ENCODE measurements around the gene ZNF507. TPM values are rescaled to one million over a fixed set of nuclear protein-coding genes. Genes with fewer than 3 reads are reported as not detected.

The ZNF507 gene
- total and polyA plus RNA-seq, 2 donors = 8.0 to 8.3 TPM

GRCh38 chr19:32396046-32396652, 50.7 kb downstream of the ZNF507 start:
- no peaks in the 10 kb centered on the region for H3K27me3 ChIP-seq (ENCODE audit: control insufficient read depth in 2 of 2, insufficient read depth in 1 of 2, low read length in 1 of 2)
- no peak overlapping the region for H3K4me3 ChIP-seq (ENCODE audit: low read length in 2 of 2)
- H3K4me1 ChIP-seq (ENCODE audit: control insufficient read depth in 2 of 2, insufficient read depth in 2 of 2, low read length in 2 of 2) = peaks cover 0 to 2% of the 10 kb centered on the region in 2 donors
- WGBS = 90% methylated on average over 6 of the region's 6 CpGs
- DNase-seq (ENCODE audit: low read depth in 6 of 9, low spot score in 9 of 9) = peak in 2 of 9 donors; percentile 9 to 32
- H3K36me3 ChIP-seq (ENCODE audit: control insufficient read depth in 2 of 2, insufficient read depth in 2 of 2, low read length in 1 of 2) = no peaks in the 10 kb centered on the region
- peak overlapping the region in 1 of 2 donors; percentile 11 for H3K27ac ChIP-seq (ENCODE audit: low read depth in 1 of 2, low read length in 1 of 2)
- H3K9me3 ChIP-seq (ENCODE audit: control insufficient read depth in 2 of 2, insufficient read depth in 1 of 2, low read length in 1 of 2) = no peaks in the 10 kb centered on the region

GRCh38 chr19:32397671-32398101, 52.3 kb downstream of the ZNF507 start:
- Histone ChIP-seq H3K4me1 (ENCODE audit: control insufficient read depth in 2 of 2, insufficient read depth in 2 of 2, low read length in 2 of 2) (peaks cover 0 to 2% of the 10 kb centered on the region in 2 donors), H3K9me3 (ENCODE audit: control insufficient read depth in 2 of 2, insufficient read depth in 1 of 2, low read length in 1 of 2) (no peaks in the 10 kb centered on the region), H3K4me3 (ENCODE audit: low read length in 2 of 2) (no peak overlapping the region), H3K36me3 (ENCODE audit: control insufficient read depth in 2 of 2, insufficient read depth in 2 of 2, low read length in 1 of 2) (no peaks in the 10 kb centered on the region), H3K27me3 (ENCODE audit: control insufficient read depth in 2 of 2, insufficient read depth in 1 of 2, low read length in 1 of 2) (no peaks in the 10 kb centered on the region), H3K27ac (ENCODE audit: low read depth in 1 of 2, low read length in 1 of 2) (no peak overlapping the region)
- 96% methylated on average over 5 of the region's 5 CpGs for WGBS
- DNase-seq (ENCODE audit: low read depth in 6 of 9, low spot score in 9 of 9) = no peak

GRCh38 chr19:32401992-32402391, 56.6 kb downstream of the ZNF507 start:
- WGBS = 96% methylated on average over 1 of the region's 1 CpG

GRCh38 chr19:32403291-32403995, 58.0 kb downstream of the ZNF507 start:
- WGBS = 97% methylated on average over 5 of the region's 5 CpGs

More at GRCh38 chr19:32401992-32402391, 56.6 kb downstream of the ZNF507 start:
- Histone ChIP-seq H3K27ac (ENCODE audit: low read depth in 1 of 2, low read length in 1 of 2) (no peak overlapping the region), H3K9me3 (ENCODE audit: control insufficient read depth in 2 of 2, insufficient read depth in 1 of 2, low read length in 1 of 2) (no peaks in the 10 kb centered on the region), H3K36me3 (ENCODE audit: control insufficient read depth in 2 of 2, insufficient read depth in 2 of 2, low read length in 1 of 2) (no peaks in the 10 kb centered on the region), H3K4me1 (ENCODE audit: control insufficient read depth in 2 of 2, insufficient read depth in 2 of 2, low read length in 2 of 2) (peaks cover 5 to 12% of the 10 kb centered on the region in 2 donors), H3K4me3 (ENCODE audit: low read length in 2 of 2) (no peak overlapping the region), H3K27me3 (ENCODE audit: control insufficient read depth in 2 of 2, insufficient read depth in 1 of 2, low read length in 1 of 2) (no peaks in the 10 kb centered on the region)
- DNase-seq (ENCODE audit: low read depth in 6 of 9, low spot score in 9 of 9) = no peak

GRCh38 chr19:32404213-32404932, 59.0 kb downstream of the ZNF507 start:
- DNase-seq (ENCODE audit: low read depth in 6 of 9, low spot score in 9 of 9) = no peak
- Histone ChIP-seq H3K9me3 (ENCODE audit: control insufficient read depth in 2 of 2, insufficient read depth in 1 of 2, low read length in 1 of 2) (no peaks in the 10 kb centered on the region), H3K27me3 (ENCODE audit: control insufficient read depth in 2 of 2, insufficient read depth in 1 of 2, low read length in 1 of 2) (no peaks in the 10 kb centered on the region), H3K36me3 (ENCODE audit: control insufficient read depth in 2 of 2, insufficient read depth in 2 of 2, low read length in 1 of 2) (peaks cover 0 to under 1% of the 10 kb centered on the region in 2 donors), H3K4me3 (ENCODE audit: low read length in 2 of 2) (peak overlapping the region; percentile 74 to 93), H3K4me1 (ENCODE audit: control insufficient read depth in 2 of 2, insufficient read depth in 2 of 2, low read length in 2 of 2) (peaks cover 5 to 12% of the 10 kb centered on the region in 2 donors), H3K27ac (ENCODE audit: low read depth in 1 of 2, low read length in 1 of 2) (peak overlapping the region in 1 of 2 donors; percentile 80)
- WGBS = 94% methylated on average over 20 of the region's 20 CpGs

More at GRCh38 chr19:32403291-32403995, 58.0 kb downstream of the ZNF507 start:
- H3K4me3 ChIP-seq (ENCODE audit: low read length in 2 of 2) = no peak overlapping the region
- no peak for DNase-seq (ENCODE audit: low read depth in 6 of 9, low spot score in 9 of 9)
- H3K4me1 ChIP-seq (ENCODE audit: control insufficient read depth in 2 of 2, insufficient read depth in 2 of 2, low read length in 2 of 2) = peaks cover 5 to 12% of the 10 kb centered on the region in 2 donors
- H3K36me3 ChIP-seq (ENCODE audit: control insufficient read depth in 2 of 2, insufficient read depth in 2 of 2, low read length in 1 of 2) = no peaks in the 10 kb centered on the region
- no peaks in the 10 kb centered on the region for H3K27me3 ChIP-seq (ENCODE audit: control insufficient read depth in 2 of 2, insufficient read depth in 1 of 2, low read length in 1 of 2)
- no peaks in the 10 kb centered on the region for H3K9me3 ChIP-seq (ENCODE audit: control insufficient read depth in 2 of 2, insufficient read depth in 1 of 2, low read length in 1 of 2)
- no peak overlapping the region for H3K27ac ChIP-seq (ENCODE audit: low read depth in 1 of 2, low read length in 1 of 2)

- H3K4me3 ChIP-seq (ENCODE audit: low read length in 2 of 2) = peak overlapping the region; percentile 74 to 93
- peaks cover 5 to 12% of the 10 kb centered on the region in 2 donors for H3K4me1 ChIP-seq (ENCODE audit: control insufficient read depth in 2 of 2, insufficient read depth in 2 of 2, low read length in 2 of 2)
- H3K27me3 ChIP-seq (ENCODE audit: control insufficient read depth in 2 of 2, insufficient read depth in 1 of 2, low read length in 1 of 2) = no peaks in the 10 kb centered on the region
- H3K9me3 ChIP-seq (ENCODE audit: control insufficient read depth in 2 of 2, insufficient read depth in 1 of 2, low read length in 1 of 2) = no peaks in the 10 kb centered on the region
- peak in 4 of 9 donors; percentile 10 to 24 (median 19) for DNase-seq (ENCODE audit: low read depth in 6 of 9, low spot score in 9 of 9)
- 2% methylated on average over 36 of the region's 36 CpGs for WGBS
- peaks cover 5 to 6% of the 10 kb centered on the region in 2 donors for H3K36me3 ChIP-seq (ENCODE audit: control insufficient read depth in 2 of 2, insufficient read depth in 2 of 2, low read length in 1 of 2)
- H3K27ac ChIP-seq (ENCODE audit: low read depth in 1 of 2, low read length in 1 of 2) = peak overlapping the region; percentile 80 to 92
Measured at GRCh38 chr19:32404933-32405430, 59.6 kb downstream of the ZNF507 start.

- Histone ChIP-seq H3K9me3 (ENCODE audit: control insufficient read depth in 2 of 2, insufficient read depth in 1 of 2, low read length in 1 of 2) (no peaks in the 10 kb centered on the region), H3K4me1 (ENCODE audit: control insufficient read depth in 2 of 2, insufficient read depth in 2 of 2, low read length in 2 of 2) (peaks cover 5 to 12% of the 10 kb centered on the region in 2 donors), H3K27ac (ENCODE audit: low read depth in 1 of 2, low read length in 1 of 2) (peak within 1 kb of the TSS; percentile 80 to 92), H3K4me3 (ENCODE audit: low read length in 2 of 2) (peak within 1 kb of the TSS; percentile 74 to 93), H3K36me3 (ENCODE audit: control insufficient read depth in 2 of 2, insufficient read depth in 2 of 2, low read length in 1 of 2) (peaks cover 5 to 6% of the 10 kb centered on the region in 2 donors), H3K27me3 (ENCODE audit: control insufficient read depth in 2 of 2, insufficient read depth in 1 of 2, low read length in 1 of 2) (no peaks in the 10 kb centered on the region)
- DNase-seq (ENCODE audit: low read depth in 6 of 9, low spot score in 9 of 9) = peak; percentile 69 to 93 (median 85)
- under 1% methylated on average over 104 of the region's 104 CpGs for WGBS
Measured at GRCh38 chr19:32405431-32406160, 60.2 kb downstream of the ZNF507 start, which contains the start of gene DPY19L3. TSS of gene DPY19L3 (plus strand) at chr19:32405770. CDS start at chr19:32408254, 2,484 bp downstream.

- Histone ChIP-seq H3K36me3 (ENCODE audit: control insufficient read depth in 2 of 2, insufficient read depth in 2 of 2, low read length in 1 of 2) (peaks cover 8 to 10% of the 10 kb centered on the region in 2 donors), H3K27me3 (ENCODE audit: control insufficient read depth in 2 of 2, insufficient read depth in 1 of 2, low read length in 1 of 2) (no peaks in the 10 kb centered on the region), H3K9me3 (ENCODE audit: control insufficient read depth in 2 of 2, insufficient read depth in 1 of 2, low read length in 1 of 2) (no peaks in the 10 kb centered on the region), H3K4me1 (ENCODE audit: control insufficient read depth in 2 of 2, insufficient read depth in 2 of 2, low read length in 2 of 2) (peaks cover 5 to 12% of the 10 kb centered on the region in 2 donors), H3K27ac (ENCODE audit: low read depth in 1 of 2, low read length in 1 of 2) (peak overlapping the region in 1 of 2 donors; percentile 92), H3K4me3 (ENCODE audit: low read length in 2 of 2) (peak overlapping the region; percentile 74 to 93)
- WGBS = 15% methylated on average over 33 of the region's 33 CpGs
- no peak for DNase-seq (ENCODE audit: low read depth in 6 of 9, low spot score in 9 of 9)
Measured at GRCh38 chr19:32406161-32407003, 61.0 kb downstream of the ZNF507 start.

Measured in thymus (tissue), 11 donors.